ENCODE data around the gene CDH23. TPM values are rescaled to one million over a fixed set of nuclear protein-coding genes. Genes with fewer than 3 reads are reported as not detected.

CDH23 gene
- total and polyA plus RNA-seq, 8 donors = 1.8 to 22.8 (median 3.0) TPM

DNA sequence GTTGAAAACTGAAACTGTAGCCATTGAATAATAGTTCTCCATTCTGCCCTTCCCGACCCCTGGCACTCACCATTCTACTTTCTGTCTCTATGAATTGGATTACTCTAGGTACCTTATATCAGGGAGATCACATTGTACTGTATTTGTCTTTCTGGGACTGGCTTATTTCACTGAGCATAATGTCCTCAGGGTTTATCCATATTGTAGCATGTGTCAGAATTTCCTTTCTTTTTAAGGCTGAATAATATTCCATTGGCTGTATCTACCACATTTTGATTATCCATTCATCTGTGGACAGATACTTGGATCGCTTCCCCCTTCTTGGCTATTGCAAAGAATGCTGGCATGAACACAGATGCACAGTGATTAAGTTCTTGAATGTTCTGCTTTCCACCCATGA, 107.4 kb downstream of the CDH23 start:
- H3K27me3 ChIP-seq = no peaks in the 10 kb centered on the region
- intact Hi-C loops (cut with DNase I) = no loop called here
- H3K36me3 ChIP-seq = no peaks in the 10 kb centered on the region
- H3K27ac ChIP-seq = no peak overlapping the region
- no peak for DNase-seq
- no peaks in the 10 kb centered on the region for H3K9me3 ChIP-seq
- TF ChIP-seq, protein P1, sequence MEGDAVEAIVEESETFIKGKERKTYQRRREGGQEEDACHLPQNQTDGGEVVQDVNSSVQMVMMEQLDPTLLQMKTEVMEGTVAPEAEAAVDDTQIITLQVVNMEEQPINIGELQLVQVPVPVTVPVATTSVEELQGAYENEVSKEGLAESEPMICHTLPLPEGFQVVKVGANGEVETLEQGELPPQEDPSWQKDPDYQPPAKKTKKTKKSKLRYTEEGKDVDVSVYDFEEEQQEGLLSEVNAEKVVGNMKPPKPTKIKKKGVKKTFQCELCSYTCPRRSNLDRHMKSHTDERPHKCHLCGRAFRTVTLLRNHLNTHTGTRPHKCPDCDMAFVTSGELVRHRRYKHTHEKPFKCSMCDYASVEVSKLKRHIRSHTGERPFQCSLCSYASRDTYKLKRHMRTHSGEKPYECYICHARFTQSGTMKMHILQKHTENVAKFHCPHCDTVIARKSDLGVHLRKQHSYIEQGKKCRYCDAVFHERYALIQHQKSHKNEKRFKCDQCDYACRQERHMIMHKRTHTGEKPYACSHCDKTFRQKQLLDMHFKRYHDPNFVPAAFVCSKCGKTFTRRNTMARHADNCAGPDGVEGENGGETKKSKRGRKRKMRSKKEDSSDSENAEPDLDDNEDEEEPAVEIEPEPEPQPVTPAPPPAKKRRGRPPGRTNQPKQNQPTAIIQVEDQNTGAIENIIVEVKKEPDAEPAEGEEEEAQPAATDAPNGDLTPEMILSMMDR (IDR thresholded peaks at IDR 0.05) = no peak
- H3K4me1 ChIP-seq = no peaks in the 10 kb centered on the region
- no peak for ATAC-seq
- no peak overlapping the region for H3K4me3 ChIP-seq

DNA sequence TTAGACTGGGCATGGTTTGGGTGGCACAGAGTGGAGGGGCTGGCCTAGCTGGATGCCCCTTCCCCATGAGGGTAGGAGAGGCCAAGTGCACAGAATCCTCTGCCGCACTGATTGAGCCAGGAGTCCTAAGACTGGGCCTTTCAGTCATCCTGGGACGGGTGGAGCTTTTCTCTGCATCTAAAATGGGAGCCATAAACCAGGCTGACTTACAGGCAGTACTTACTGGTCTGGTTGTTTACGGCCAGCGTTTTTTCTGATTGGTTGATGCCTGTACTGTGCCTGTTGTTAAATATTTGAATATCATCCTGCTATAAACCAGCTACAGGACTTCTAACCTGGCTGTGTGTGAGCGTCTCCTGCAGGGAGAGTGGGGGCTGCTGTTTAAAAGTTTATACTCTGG, 107.8 kb downstream of the CDH23 start:
- TF ChIP-seq, protein P1 (IDR thresholded peaks at IDR 0.05) = no peak
- ATAC-seq = no peak
- no peak for DNase-seq
- no peaks in the 10 kb centered on the region for H3K9me3 ChIP-seq
- H3K36me3 ChIP-seq = no peaks in the 10 kb centered on the region
- H3K4me3 ChIP-seq = no peak overlapping the region
- no peaks in the 10 kb centered on the region for H3K4me1 ChIP-seq
- intact Hi-C loops (cut with DNase I) = no loop called here
- no peaks in the 10 kb centered on the region for H3K27me3 ChIP-seq
- H3K27ac ChIP-seq = no peak overlapping the region

DNA sequence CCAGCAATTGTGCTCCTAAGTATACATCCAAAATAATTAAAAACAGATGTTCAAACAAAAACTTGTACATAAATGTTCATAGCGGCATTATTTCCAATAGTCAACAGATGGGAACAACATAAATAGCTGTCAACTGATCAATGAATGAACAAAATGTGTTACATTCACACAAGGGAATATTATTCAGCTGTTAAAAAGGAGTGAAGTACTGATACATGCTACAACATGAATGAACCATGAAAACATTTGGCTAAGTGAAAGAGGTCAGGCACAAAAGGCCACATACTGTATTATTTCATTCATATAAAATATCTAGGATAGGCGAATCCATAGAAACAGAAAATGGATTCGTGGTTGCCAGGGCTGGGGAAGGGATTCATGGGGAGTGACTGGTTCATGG, 109.1 kb downstream of the CDH23 start:
- intact Hi-C loops (cut with DNase I) = no loop called here
- no peak for ATAC-seq
- TF ChIP-seq, protein P1 (IDR thresholded peaks at IDR 0.05) = no peak

DNA sequence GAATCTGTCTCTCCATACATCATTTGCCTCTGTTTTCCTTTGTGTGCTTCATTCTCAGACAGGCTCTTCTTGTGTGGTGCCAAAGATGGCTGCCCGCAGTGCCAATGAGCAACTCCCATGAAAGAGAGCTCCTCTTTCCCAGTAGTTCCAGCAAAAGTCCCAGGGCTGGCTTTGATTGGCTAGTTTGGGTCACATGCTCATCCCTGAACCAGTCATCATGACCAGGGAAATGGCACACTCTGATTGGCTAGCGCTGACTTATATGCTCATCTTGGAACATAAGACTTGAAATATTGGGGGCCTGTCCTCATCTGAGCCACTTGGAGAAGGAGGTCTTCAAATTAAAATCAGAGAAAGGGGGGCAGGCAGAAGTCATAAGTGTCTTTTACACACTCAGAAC, 112.7 kb downstream of the CDH23 start:
- H3K27ac ChIP-seq = no peak overlapping the region
- ATAC-seq (no peak), DNase-seq (no peak)
- no peaks in the 10 kb centered on the region for H3K27me3 ChIP-seq
- intact Hi-C loops (cut with DNase I) = no loop called here
- no peaks in the 10 kb centered on the region for H3K36me3 ChIP-seq
- H3K4me1 ChIP-seq = no peaks in the 10 kb centered on the region
- TF ChIP-seq, protein P1 (IDR thresholded peaks at IDR 0.05) = no peak
- no peaks in the 10 kb centered on the region for H3K9me3 ChIP-seq
- no peak overlapping the region for H3K4me3 ChIP-seq

More for the DNA sequence above, 109.1 kb downstream of the CDH23 start:
- no peaks in the 10 kb centered on the region for H3K27me3 ChIP-seq
- no peak overlapping the region for H3K27ac ChIP-seq
- H3K36me3 ChIP-seq = no peaks in the 10 kb centered on the region
- no peaks in the 10 kb centered on the region for H3K9me3 ChIP-seq
- no peak for DNase-seq
- no peak overlapping the region for H3K4me3 ChIP-seq
- no peaks in the 10 kb centered on the region for H3K4me1 ChIP-seq

DNA sequence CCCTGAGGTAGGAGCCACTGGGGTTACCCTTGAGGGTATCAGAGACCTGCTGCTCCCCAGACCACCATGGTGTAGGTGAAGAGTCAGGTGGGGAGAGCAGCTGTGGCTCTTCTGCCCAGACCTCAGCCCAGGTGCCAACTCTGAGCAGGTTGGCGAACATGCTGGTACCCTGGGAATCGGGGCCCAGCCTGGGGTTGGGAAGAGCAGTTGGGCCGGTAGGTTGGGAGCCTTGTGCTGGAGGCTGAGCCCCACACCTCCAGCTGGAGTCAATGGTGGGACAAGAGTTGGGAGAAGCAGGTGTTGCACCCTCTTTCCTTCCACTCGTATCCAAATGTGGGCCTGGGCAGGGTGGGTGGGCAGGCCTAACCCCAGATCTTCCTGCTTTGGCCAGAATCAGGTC, 114.5 kb downstream of the CDH23 start:
- ATAC-seq = no peak
- Histone ChIP-seq H3K27me3 (no peaks in the 10 kb centered on the region), H3K9me3 (no peaks in the 10 kb centered on the region), H3K4me1 (no peaks in the 10 kb centered on the region), H3K36me3 (no peaks in the 10 kb centered on the region), H3K4me3 (no peak overlapping the region), H3K27ac (no peak overlapping the region)
- DNase-seq = no peak
- intact Hi-C loops (cut with DNase I) = no loop called here
- TF ChIP-seq, protein P1 (IDR thresholded peaks at IDR 0.05) = no peak
